ENCODE measurements around the gene NTN4.
"Not testable (repeated sequence)": the region's sequence is repeated elsewhere in the genome, so short reads cannot be mapped to it uniquely, and the experiment has no call there.

NTN4 gene

DNA sequence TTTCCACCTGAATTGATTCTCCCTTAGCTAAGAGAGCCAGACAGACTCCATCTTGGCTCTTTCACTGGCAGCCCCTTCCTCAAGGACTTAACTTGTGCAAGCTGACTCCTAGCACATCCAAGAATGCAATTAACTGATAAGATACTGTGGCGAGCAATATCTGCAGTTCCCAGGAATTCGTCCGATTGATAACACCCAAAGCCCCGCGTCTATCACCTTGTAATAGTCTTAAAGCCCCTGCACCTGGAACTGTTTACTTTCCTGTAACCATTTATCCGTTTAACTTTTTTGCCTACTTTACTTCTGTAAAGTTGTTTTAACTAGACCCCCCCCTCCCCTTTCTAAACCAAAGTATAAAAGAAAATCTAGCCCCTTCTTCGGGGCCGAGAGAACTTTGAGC lies 44.5 kb downstream of the NTN4 start:
- DNase-seq: not testable (repeated sequence)

DNA sequence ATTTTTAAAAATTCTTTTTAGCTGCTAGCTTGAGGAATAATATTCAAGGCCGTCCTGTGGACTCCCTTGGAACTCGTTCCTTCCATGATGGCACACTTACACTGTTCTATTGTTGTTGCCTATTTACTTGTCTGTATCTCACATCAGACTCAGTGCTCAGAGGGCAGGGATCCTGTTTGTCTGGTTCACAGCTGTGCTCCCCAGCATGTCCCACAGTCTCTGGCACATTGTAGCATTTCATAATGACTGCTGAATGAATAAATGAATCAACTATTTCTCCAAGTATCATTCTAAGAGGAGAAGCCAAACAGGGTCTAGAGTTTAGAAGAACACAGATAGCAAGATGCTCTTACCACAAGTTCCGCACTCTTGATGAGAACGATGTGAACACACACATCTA lies 48.0 kb downstream of the NTN4 start:
- no peak for DNase-seq

- DNase-seq: no peak
Observed at GRCh38 chr12:95741635-95742034, 48.9 kb downstream of the NTN4 start.

GRCh38 chr12:95740751-95741150 lies 49.8 kb downstream of the NTN4 start:
- DNase-seq: no peak

DNA sequence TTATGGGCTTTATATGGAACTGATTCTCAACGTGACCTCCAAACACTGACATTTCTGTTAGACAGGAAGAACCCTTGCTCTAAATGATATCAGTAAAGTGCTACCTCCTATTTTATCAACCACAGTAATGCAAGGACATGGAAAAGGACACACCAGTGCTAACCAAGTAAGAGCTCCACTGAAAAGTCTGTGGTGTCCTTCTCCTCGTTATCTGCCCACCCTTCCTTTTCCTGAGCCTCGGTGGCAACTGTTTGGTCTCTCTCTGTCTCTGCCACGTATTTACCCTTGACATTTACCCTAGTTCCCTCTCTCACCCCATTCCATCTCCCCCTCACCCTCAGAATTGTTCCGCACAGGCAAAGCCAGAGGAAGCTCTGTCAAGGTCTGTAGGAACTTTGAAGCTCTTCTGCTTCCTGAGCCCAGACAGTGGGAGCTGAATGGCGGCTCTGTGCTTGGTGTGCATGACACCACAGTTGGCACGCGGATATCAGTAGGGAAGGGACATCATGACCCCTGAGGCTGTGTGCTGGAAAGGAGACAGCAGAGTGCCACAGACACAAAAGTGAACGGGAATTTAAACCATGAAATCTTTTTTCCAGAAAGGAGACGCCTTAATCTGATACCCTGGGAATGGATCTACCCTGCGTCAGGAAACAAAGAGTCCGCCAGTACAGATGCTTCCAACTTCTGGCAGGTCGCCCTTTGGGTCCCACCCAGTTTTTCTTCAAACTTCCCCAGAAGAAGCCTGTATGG lies 50.8 kb downstream of the NTN4 start:
- no peak for DNase-seq

- DNase-seq: no peak
Observed at GRCh38 chr12:95738024-95738611, 52.4 kb downstream of the NTN4 start.

DNA sequence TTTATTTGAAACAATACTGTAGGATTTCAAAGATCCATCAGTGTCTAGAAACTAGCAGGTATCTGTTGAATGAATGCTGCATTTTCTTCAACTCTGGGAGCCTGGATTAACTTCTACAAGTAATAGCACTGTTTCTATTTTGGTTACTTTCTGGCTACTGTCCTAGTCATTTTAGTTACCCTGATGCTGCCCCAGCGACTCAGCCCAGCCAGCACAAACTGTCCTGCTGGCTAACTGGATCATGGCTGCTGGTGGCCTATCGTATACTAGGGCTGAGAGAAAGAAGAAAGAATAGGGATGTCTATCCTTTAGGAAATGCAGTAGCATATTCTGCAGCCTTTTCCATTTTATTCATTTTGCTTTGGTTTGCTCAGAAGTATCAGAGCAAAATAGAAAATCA lies 53.9 kb downstream of the NTN4 start:
- no peak for DNase-seq

DNA sequence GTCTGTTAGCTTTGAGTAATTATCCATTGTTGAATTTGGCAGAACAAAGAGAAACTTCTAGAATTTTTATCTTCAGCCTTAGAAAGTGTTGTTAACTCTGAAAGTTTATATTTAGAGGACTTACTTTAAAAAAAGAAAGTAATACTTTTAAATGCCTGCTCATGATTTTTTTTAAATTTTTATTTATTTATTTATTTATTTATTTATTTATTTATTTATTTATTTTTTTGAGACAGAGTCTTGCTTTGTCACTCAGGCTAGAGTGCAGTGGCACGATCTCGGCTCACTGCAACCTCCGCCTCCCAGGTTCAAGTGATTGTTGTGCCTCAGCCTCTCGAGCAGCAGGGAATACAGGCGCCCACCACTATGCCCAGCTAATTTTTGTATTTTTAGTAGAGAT lies 54.8 kb downstream of the NTN4 start:
- DNase-seq: not testable (repeated sequence)

- DNase-seq: no peak
Observed at GRCh38 chr12:95733141-95733825, 57.3 kb downstream of the NTN4 start.

GRCh38 chr12:95731519-95731958 lies 59.0 kb downstream of the NTN4 start:
- no peak for DNase-seq

DNA sequence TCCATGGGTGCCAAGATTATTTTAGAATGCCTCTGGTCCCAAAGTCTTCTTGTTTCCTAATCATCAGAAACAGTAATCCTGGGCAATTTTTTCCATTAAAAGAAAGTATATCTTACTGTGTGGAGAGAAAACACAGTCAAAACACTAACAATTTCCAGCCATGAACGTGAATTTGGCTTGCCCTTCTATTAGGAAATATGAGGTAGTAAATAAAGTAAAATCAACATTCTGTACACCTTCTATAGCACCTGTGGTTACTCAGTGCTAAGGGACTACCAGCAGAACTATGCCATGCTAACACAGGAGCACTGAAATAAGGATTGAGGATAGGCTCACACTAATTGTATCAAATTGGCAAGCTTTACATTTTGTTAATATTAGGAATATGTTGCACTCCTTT lies 60.1 kb downstream of the NTN4 start:
- DNase-seq: no peak

DNA sequence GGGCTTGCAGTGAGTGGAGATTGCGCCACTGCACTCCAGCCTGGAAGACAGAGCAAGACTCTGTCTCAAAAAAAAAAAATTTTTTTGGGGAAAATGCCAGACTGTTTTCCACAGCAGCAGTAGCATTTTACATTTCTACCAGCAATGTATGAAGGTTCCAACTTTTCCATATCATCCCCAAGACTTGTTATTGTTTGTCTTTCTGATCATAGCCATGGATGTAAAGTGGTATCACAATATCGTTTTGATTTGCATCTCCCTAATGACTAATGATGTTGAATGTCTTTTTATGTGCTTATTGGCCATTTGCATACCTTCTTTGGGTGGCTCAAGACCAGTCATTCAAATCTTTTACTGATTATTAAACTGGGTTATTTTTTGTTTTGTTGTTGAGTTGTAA lies 63.7 kb downstream of the NTN4 start:
- no peak for DNase-seq

- no peak for DNase-seq
Observed at GRCh38 chr12:95724767-95725166, 65.8 kb downstream of the NTN4 start.

DNA sequence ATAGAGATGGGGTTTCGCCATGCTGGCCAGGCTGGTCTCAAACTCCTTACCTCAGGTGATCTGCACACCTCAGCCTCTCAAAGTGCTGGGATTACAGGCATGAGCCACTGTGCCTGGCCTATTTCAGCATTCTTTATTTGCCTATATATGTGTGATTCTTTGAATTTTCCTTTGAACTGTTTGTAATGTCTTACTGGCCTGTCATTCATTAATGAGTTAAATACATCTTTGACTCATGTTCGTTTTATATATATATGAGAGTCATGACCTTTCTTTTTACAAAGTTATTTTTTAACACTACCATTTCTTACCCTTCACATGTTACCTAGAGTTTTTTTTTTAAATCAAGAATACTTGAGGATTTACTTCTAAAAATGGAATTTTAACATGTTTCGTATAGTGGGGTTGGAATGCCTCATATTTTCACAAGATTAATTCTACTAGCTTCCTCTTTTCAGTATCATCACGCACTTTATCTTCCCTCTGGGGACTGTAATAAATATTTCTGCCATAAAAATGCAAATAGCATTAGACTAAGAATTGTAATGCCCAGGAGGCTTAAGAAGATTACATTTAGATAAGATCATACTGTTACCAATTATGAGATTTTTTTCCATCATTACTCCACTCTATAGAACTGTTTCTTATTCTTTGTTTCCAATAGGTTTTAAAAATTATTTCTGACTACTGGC lies 66.7 kb downstream of the NTN4 start:
- DNase-seq: no peak

- DNase-seq: no peak
Observed at GRCh38 chr12:95721320-95721719, 69.2 kb downstream of the NTN4 start.

GRCh38 chr12:95720146-95720545 lies 70.4 kb downstream of the NTN4 start:
- no peak for DNase-seq

DNA sequence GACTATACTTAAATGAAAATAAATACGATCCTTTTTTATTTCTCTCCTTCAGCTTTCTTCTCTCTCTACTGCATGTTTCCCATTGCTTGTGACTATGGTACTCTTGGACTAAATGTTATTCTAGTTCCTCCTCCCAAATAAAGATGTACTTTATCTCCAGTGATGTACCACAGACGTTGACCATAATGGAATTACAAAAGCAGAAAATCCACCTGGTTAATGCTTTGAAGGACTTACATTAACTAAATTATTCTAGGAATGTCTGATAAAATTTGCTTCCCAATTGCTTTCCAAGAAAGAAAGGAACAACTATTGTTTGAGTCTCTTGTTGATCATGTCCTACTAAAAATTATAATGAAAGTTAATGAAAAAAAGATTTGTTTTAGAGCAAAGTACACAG lies 71.8 kb downstream of the NTN4 start:
- no peak for DNase-seq

GRCh38 chr12:95718006-95718431 lies 72.5 kb downstream of the NTN4 start:
- DNase-seq: no peak

DNA sequence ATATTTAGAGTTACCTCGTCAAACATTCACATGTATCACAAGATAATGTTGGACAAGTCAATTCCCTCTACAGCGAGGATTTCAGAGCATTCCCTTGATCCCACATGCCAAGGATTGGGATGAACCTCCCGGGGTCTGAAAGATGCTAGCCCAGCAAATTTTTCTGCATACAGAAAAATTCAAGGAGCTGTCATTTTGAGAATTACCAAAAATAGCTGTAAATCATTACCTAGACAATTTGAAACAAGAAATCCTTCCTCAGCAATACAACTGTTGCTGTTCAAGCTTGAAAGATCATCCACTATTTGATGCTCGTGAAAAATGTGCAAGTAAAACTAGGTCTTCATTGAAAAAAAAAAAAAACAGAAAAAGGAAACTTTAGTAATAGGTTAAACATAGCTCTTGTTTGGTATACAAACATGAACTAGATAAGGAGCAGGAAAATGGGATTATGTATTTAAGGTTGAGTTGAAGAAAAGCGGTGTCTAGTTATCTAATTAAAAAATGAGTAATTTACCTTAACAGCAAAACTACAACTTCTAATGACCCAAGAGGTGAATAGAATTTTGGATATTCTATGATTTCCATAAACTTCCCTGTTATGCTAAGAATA lies 73.1 kb downstream of the NTN4 start:
- DNase-seq: no peak

DNA sequence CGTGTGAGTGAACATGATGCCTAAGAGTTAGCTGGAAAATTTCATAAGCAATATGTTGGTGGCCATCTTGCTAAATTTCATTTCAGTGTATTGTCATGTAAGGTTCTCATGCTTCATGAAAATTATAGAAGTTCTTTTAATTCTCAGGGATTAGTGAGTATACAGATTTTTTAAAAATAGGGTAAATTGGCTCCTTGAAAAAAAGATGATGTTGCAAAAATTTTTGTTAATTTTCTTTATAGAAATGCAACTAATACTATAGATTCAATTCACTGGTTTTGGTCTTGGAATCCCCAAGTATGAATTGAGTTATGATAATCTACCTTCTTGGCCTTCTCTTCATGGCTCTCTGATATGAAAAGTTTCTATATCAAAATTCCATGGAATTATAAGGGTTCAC lies 75.4 kb downstream of the NTN4 start:
- no peak for DNase-seq

GRCh38 chr12:95712269-95712668 lies 78.3 kb downstream of the NTN4 start:
- DNase-seq: no peak

DNA sequence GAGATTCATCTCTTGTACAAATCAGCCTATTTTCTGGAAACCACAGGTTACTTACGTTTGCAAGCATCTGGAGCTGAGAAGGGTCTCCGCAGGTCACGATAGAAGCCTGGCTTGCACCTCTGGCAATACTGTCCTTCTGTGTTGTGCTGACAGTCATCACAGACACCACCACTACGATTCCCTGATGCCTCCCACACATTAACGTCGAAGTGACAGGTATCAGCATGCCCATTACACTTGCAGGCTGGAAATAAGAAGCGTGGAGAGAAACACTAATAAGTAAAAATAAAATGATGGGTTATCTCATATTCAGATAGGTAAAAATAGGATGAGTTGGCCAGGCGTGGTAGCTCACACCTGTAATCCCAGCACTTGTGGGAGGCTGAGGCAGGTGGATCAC lies 80.2 kb downstream of the NTN4 start:
- DNase-seq: no peak

- DNase-seq: no peak
Observed at GRCh38 chr12:95709152-95709551, 81.4 kb downstream of the NTN4 start.

Data from activated effector memory CD4-positive, alpha-beta T cell treated with anti-CD3 and anti-CD28 coated beads, Interleukin-2, amount 50 U/mL, for 16 hours (primary cell).